Measurements from ENCODE around the gene PHF14.

Gene PHF14

DNA sequence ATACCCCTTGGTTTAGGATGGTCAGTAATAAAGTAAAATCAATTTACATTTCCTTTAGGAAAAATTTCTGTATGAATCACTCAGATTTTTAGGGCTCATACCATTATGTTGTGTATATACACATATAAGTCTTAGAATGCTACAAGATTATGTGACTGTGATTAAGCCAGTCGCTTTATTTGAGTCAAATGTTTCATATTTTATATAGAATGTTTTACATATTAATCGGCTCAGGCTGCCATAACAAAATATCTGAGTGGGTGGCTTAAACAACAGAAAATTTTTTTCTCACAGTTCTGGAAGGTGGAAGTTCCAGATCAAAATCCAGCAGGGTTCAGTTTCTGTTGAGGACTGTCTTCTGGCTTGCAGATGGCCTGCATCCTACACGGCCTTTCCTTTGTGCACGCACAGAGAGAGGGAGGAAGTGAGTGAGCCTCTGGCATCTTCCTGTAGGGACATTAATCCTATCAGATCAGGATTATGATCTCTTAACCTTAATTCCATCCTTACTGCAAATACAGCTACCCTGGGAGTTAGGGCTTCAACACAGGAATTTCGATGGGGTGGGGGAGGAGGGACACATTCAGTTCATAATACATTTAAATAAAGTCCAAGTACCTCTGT, 198.0 kb downstream of the PHF14 start:
- no peak for DNase-seq (ENCODE audit: low read depth)

- DNase-seq (ENCODE audit: low read depth) = no peak
Observed at GRCh38 chr7:11172835-11173234, 199.2 kb downstream of the PHF14 start.

DNA sequence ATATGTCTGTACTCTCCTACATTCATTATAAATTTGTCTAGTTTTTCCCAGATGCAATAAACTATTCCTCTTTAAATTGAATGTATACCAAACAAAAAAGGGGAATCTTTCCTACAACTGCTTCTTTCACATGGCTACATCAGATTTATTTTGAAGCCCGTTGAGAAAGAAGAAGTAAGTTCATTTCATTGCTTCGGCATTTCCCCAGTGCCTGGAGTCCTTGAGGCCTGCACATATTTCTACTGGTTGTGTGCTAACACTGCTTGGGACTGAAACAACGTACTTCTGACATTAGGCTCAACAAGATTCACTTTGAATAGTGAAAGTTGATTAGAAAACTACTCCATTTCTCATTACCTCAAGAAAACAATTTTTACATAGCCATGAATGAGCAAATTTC, 201.7 kb downstream of the PHF14 start:
- no peak for DNase-seq (ENCODE audit: low read depth)

DNA sequence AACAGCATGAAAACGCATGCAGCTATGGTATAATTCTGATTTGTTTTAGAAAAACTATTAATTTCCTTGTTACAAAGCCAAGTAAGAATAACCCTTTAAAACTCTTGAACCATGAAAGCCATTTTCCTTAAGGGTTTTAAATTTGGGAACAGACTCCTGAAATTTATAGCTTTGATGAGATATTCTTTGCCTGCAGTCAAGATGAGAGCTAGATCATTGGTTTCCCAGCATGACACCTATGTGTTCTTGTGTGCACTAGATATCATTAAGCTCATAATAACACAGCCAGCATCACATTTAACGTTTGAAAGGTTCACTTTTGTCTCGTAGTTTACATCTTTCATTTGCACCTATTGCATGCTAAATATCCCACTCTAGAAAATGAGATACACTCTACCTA, 202.2 kb downstream of the PHF14 start:
- no peak for DNase-seq (ENCODE audit: low read depth)

GRCh38 chr7:11176985-11177555, 203.4 kb downstream of the PHF14 start:
- no peak for DNase-seq (ENCODE audit: low read depth)

GRCh38 chr7:11177793-11178192, 204.1 kb downstream of the PHF14 start:
- no peak for DNase-seq (ENCODE audit: low read depth)

DNA sequence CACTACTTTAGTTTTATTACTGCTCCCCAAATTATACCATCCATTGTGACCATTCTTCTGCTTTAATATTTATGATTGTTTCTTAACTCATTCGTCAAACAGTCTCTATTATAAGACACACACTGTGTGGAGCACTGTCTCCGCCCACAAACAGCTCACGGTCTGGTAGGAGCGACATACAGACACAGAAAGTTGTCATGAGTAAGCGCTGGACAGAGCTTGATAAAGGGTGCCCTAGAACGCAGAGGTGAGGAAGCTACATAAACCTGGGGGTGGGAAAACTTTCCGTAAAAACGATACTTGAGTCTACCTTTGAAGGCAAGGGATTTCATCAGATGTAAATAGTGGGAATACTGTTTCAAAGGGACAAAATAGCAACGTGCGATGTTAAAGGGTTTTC, 207.9 kb downstream of the PHF14 start:
- no peak for DNase-seq (ENCODE audit: low read depth)

DNA sequence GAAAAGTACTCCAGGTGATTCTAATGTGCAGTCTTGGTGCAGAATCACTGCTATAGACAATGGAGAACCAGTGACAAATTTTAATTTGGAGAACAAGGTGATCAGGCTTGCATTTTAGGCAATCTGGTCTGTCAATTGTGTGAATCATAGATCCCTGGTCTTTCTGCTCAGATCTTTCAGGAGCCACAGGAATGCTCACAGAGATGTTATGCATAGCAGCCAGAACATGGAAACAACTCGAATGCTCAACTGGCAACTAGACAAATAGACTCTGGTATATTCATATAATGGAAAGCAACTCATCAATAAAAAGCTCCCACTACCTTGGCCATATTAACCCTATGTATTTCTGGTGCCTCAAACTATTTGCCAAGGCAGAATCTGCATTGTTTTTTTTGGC, 209.1 kb downstream of the PHF14 start:
- DNase-seq (ENCODE audit: low read depth) = no peak

- DNase-seq (ENCODE audit: low read depth) = no peak
Observed at GRCh38 chr7:11185179-11185815, 211.6 kb downstream of the PHF14 start.

DNA sequence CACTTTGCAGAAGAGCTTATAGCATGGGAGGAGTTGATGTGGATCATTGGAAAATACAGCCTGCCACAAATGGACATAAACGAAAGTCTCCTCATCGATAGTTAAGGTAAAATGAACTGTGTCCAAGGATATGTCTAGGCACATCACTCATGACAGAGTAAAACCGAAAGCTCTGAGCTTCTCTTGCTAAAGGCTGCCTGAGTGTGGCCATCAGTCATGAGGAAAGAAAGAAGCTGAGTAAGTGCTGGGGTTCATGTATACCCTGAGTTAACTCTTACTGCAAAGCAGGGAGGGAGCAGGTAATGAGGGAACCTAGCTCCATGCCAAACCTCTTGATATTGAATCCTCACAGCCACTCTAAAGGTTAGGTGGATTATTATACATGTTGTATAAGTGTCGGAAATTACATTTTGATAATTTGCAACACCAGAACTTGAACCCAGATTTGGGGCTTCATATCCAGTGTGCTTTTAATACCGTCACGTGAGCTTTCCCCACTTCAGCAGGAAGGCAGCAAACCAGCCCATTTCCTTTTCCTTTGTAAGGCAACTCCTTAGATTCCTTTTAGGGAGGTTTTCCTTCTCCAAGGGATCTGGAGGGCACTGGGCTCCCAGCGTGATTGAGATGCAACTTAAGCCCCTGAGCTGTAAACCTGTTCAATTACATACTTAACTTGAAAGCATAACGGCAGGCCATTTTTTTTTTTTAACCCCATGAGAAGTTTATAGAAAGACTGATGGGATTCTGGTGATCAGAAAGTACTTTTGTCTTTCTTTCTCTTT, 215.0 kb downstream of the PHF14 start:
- no peak for DNase-seq (ENCODE audit: low read depth)

GRCh38 chr7:11191081-11191480, 217.4 kb downstream of the PHF14 start:
- DNase-seq (ENCODE audit: low read depth) = no peak

DNA sequence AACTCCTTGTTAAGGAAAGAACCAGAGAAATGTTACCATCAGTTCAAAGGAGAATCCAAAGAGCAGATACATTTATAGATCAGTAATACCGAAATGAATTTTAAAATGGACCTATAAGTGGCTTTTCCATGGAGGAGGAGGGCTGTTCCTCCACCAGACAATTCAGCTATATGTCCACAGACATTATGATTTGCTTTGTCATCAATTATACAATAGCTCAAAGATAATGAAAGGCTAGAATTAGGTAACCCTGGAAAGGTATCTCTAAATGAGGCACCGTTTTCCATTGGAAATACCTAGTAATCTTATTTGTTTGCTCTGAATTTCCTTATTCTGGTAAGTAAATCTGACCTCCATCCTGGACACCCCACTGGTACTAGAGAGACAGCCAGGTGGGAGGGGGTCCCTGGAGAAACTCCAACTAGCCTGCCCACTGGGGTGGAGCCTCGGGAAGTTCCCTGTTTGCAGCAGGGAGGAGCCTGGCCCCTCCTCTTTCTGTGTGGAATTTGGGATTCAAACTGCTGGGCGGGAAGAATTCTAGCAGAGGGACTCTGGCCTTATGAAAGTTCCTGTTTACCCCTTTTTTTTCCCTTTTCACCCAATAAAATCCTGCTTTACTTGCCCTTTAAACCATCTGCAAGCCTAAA, 218.0 kb downstream of the PHF14 start:
- no peak for DNase-seq (ENCODE audit: low read depth)

GRCh38 chr7:11192506-11192905, 218.8 kb downstream of the PHF14 start:
- DNase-seq (ENCODE audit: low read depth) = no peak

- DNase-seq (ENCODE audit: low read depth) = no peak
Observed at GRCh38 chr7:11193131-11193867, 219.6 kb downstream of the PHF14 start.

DNA sequence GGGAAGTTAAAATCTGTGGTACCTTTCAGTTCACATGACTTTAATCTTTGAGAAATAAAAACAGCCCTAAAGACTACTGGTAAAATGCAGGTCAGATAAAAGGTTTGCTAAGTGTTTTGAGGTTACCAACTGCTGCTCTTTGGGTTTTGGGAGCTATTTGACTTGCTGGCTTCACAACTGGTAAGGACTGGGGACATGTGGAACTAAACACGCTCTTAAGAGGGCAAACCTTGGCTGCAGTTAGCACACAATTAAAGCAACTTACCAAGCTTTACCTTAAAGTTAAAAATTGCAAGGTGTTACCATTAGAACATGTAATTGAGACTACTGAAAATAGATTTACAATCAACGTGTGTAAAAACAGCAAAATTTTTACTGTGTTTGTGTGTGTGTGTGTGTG, 220.2 kb downstream of the PHF14 start:
- no peak for DNase-seq (ENCODE audit: low read depth)

- DNase-seq (ENCODE audit: low read depth) = no peak
Observed at GRCh38 chr7:11194492-11194891, 220.8 kb downstream of the PHF14 start.

GRCh38 chr7:11195502-11195901, 221.8 kb downstream of the PHF14 start:
- DNase-seq (ENCODE audit: low read depth) = no peak

DNA sequence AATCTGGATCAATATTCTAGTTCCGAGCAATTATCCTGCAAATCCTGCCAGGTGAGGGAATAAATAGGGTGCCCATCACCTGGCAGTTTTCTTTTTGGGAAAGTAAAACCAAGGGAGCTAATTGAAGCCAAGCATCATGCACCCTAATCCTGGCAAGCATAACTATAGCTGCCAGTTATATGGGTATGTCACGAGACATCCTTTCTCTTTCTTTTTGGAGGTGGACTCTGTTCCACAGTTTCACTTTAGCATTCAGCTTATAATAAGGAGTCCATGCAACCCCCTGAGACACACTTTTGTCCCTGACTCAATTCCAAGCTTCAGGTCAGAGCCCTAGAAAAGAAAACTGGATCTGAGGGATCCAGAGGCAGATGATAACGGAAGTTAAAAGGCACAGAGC, 222.5 kb downstream of the PHF14 start:
- no peak for DNase-seq (ENCODE audit: low read depth)

- no peak for DNase-seq (ENCODE audit: low read depth)
Observed at GRCh38 chr7:11203224-11203623, 229.6 kb downstream of the PHF14 start.

- no peak for DNase-seq (ENCODE audit: low read depth)
Observed at GRCh38 chr7:11203683-11204082, 230.0 kb downstream of the PHF14 start.

DNA sequence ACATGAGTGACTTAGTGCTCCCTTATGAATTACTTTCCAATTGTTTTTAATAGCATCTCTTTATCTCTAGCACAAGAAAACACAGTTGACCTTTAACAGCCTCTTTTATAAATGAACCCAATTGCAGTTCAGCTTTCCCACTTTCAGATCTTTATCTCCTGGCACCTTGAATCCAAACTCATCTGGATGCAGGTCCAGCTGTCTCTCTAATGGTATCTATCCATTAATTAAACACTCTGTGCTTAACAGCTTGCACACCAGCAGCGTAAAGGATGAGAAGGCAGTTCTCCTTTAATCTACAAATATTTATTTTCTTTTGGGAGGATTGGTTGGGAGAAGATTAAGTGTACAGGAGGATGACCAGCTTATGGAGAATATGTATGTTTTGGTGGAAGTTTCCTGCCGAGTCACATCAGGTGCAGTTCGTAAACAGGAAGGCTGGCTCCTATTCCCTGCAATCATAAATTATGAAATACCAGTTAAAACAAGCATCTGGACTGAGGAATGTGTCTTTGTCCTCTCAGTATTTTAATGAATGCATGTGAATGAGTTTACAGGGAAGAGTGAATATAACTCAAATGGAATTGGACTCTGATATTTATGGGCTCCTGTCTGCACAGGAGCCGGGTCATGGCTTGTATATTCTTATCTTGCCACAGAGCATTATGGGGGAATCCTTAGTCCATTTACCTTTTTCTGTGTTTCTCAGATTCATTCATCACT, 232.7 kb downstream of the PHF14 start:
- DNase-seq (ENCODE audit: low read depth) = no peak
